ENCODE data around the gene TMEM138. TPM values are rescaled to one million over a fixed set of nuclear protein-coding genes. Genes with fewer than 3 reads are reported as not detected.

Gene TMEM138
- polyA plus RNA-seq, 1 donor = 45.6 TPM

Other genes with a start within 250 kb of the TMEM138 start
- 32.0 TPM for gene VPS37C, start 200.9 kb upstream of the TMEM138 start, polyA plus RNA-seq
- gene PGA3, start 158.9 kb upstream of the TMEM138 start, polyA plus RNA-seq = 0.63 TPM
- 3.3 TPM for gene PGA4, start 140.0 kb upstream of the TMEM138 start, polyA plus RNA-seq
- gene PGA5, start 121.2 kb upstream of the TMEM138 start, polyA plus RNA-seq = 0.40 TPM
- gene VWCE, start 67.1 kb upstream of the TMEM138 start, polyA plus RNA-seq = 5.1 TPM
- gene DDB1, start 29.3 kb upstream of the TMEM138 start, polyA plus RNA-seq = 157 TPM
- 285 TPM for gene TKFC, start 29.1 kb upstream of the TMEM138 start, polyA plus RNA-seq
- 31.1 TPM for gene CYB561A3, start 492 bp upstream of the TMEM138 start, polyA plus RNA-seq
- 28.1 TPM for gene TMEM216, start 30.2 kb downstream of the TMEM138 start, polyA plus RNA-seq
- 93.4 TPM for gene CPSF7, start 67.6 kb downstream of the TMEM138 start, polyA plus RNA-seq
- 38.1 TPM for gene SDHAF2, start 67.8 kb downstream of the TMEM138 start, polyA plus RNA-seq
- 1.3 TPM for gene LRRC10B, start 146.4 kb downstream of the TMEM138 start, polyA plus RNA-seq
- gene SYT7, start 218.7 kb downstream of the TMEM138 start, polyA plus RNA-seq = 12.1 TPM

All from large intestine (tissue), 1 donor.